GM19397 (cell line): ENCODE data around the gene IARS2.
"Not testable (repeated sequence)": the region's sequence is repeated elsewhere in the genome, so short reads cannot be mapped to it uniquely, and the experiment has no call there.

ENCODE experiments used
- ATAC-seq: cut with Tn5 transposase; IDR thresholded peaks from one replicate; pipeline ENCODE4 v1.9.1; 2021; ENCODE audit warnings: mild to moderate bottlenecking, moderate library complexity; ENCODE audit not compliant: unreplicated experiment

The IARS2 gene

DNA sequence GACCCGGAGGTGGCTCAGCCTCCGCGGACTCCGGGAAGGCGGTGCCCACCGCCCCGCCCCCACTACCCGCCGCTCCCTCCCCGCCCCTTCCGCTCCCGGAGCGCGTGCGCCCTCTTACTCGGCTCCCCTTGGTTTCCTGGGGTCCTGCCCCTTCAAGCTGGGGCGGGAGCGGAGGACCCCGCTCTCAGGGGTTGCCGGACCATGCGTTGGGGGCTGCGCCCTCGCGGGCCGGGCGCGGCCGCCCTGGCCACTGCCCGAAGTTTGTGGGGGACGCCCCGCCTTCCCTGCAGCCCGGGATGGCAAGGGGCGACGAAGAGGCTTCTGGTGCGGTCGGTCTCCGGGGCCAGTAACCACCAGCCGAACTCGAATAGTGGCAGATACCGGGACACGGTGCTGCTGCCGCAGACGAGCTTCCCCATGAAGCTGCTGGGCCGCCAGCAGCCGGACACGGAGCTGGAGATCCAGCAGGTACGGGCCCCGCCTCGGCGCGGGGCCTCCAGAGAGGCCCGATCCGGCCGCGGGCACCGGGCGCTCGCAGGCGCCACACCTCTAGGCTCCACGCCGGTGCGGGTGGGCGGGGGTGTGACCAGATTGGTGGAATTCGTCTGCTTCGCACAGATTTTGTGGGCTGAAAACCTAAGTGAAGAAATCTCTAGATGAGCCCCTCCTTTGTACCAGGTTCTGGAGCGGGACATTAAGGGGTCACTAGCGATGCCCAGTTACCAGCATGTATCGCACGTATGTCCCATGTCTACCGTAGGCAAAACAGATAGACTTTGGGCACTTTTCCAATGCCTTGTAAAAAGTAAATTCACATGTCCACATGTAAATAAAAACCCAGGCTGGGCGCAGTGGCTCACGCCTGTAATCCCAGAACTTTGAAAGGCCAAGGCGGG, at the start of gene IARS2:
TSS of gene IARS2 (plus strand) at position 117 of the 896 bp plus-strand sequence. CDS start at position 202, 85 bp downstream.
- ATAC-seq, result peak; percentile 74

- ATAC-seq, result no peak
Measured at GRCh38 chr1:220044678-220045355, 49.1 kb upstream of the IARS2 start.

GRCh38 chr1:220045356-220046051, 48.4 kb upstream of the IARS2 start:
- ATAC-seq, result no peak

- peak; percentile 100 for ATAC-seq
Measured at GRCh38 chr1:220046052-220046930, 47.6 kb upstream of the IARS2 start, which contains the start of gene EPRS1. Gene EPRS1 (minus strand): TSS chr1:220046505. CDS start chr1:220046388, 117 bp downstream.

DNA sequence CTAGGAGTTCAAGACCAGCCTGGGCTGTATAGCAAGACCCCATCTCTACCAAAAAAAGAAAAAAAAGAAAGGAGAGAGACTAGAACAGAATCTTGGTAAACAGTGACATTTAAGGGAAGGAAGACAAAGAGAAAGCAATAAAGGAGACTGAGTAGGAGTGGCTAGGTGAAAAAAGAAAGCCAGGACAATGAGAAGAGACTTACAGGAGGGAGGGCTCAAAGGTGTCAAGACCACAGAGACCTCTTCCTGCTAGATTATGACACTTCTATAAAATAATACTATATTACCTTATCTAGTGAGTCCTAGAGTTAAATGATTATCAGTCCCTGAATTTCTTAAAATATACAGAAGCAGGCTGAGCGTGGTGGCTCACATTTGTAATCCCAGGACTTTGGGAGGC, 37.6 kb upstream of the IARS2 start:
- ATAC-seq, result no peak

DNA sequence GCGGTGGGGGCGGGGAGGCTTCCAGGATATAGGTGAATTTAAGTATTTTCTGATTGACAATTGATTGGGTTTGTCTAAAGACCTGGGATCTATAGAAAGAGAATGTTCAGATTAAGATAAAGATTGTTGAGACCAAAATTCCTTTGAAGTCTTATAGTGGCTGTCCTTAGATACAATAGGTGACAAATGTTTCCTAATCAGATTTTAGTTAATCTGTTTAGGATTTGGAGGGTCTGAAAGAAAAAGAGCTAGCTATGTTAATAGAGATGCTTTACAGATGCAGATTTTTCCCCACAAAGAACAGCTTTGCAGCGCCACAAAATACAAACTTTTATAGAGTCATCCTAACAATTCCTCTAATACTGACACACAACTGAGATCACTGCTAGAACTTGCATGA, 33.1 kb upstream of the IARS2 start:
- no peak for ATAC-seq

GRCh38 chr1:220062629-220063028, 31.3 kb upstream of the IARS2 start:
- ATAC-seq, result no peak

- ATAC-seq, result no peak
Measured at GRCh38 chr1:220067269-220068204, 26.4 kb upstream of the IARS2 start.

GRCh38 chr1:220076861-220077762, 16.8 kb upstream of the IARS2 start:
- no peak for ATAC-seq

- no peak for ATAC-seq
Measured at GRCh38 chr1:220077887-220078286, 16.0 kb upstream of the IARS2 start.

- no peak for ATAC-seq
Measured at GRCh38 chr1:220084460-220084859, 9.5 kb upstream of the IARS2 start.

GRCh38 chr1:220086261-220086686, 7.7 kb upstream of the IARS2 start:
- not testable (repeated sequence) for ATAC-seq

- peak; percentile 53 for ATAC-seq
Measured at GRCh38 chr1:220089650-220090556, 4.0 kb upstream of the IARS2 start, which contains the start of gene BPNT1. Gene BPNT1 (minus strand): TSS chr1:220089788. CDS start chr1:220079846, 9,942 bp downstream.

- ATAC-seq, result no peak
Measured at GRCh38 chr1:220092694-220093093, 1.2 kb upstream of the IARS2 start.

DNA sequence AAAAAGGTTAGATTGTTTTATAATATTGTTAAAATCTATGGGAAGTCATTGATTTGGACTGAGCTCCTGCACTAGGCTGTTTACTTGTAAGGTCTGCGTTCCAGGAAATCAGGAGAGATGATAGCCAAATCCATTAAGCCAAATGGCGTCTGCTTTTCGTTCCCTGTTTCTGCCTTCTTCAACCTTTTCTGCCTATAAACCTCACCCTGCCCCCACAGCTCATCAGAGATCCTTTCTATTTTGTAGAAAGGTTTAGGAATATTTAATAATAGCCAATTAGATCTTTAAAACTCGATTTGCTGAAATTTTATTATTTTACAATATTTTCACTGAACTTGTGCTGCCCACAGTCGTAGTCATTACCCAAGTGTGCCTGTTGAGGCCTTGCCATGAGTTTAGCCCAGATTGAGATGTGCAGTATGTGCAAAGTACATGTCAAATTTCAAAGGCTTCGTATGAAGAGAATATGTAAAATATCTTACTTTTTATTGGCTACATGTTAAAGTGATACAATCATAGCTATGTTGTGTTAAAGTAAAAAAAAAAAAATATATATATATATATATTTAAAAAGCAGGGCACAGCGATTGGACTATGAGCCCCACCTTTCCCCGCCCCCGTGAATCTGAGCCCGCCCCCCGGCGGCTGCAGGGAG, 444 bp upstream of the IARS2 start:
- ATAC-seq, result no peak

DNA sequence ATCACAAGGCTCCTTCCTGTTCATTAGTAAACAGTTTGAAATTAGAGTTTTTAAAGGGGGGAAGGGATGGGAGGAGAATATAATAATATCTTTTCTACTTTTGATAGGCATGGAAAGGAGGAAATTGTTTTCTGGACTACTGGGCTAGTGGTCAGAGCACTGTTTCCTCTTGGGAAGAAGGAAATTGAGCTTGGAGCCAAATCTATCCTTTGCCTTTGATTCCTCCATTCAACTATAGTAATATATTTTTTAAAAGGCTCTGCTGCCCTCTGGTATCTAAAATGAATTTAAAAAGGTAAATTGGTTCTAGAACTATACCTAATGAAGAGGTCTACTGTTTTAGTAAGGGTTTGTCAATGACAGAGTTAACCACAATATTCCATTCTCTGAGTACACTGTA, 5.9 kb downstream of the IARS2 start:
- ATAC-seq, result no peak

DNA sequence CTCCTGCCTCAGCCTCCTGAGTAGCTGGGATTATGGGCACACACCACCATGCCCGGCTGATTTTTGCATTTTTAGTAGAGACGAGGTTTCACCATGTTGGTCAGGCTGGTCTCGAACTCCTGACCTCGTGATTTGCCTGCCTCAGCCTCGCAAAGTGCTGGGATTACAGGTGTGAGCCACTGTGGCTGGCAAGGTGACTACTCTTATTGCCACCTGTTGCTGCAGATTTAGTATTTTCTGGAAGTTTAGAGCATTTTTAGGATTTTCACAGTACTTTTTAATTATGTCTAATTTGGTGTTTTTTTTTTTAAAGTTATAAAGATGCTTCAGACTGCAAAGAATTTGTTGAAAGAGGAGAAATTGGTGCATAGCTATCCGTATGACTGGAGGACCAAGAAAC, 16.5 kb downstream of the IARS2 start:
- not testable (repeated sequence) for ATAC-seq
